Measurements from ENCODE around the gene RCSD1. TPM values are rescaled to one million over a fixed set of nuclear protein-coding genes. Genes with fewer than 3 reads are reported as not detected.
A peak's percentile ranks its signal among the peaks of the same experiment; 100 is the strongest.

Gene RCSD1
- total and polyA plus RNA-seq, 2 donors from 2014 or later, result 3.9 to 18.3 TPM

DNA sequence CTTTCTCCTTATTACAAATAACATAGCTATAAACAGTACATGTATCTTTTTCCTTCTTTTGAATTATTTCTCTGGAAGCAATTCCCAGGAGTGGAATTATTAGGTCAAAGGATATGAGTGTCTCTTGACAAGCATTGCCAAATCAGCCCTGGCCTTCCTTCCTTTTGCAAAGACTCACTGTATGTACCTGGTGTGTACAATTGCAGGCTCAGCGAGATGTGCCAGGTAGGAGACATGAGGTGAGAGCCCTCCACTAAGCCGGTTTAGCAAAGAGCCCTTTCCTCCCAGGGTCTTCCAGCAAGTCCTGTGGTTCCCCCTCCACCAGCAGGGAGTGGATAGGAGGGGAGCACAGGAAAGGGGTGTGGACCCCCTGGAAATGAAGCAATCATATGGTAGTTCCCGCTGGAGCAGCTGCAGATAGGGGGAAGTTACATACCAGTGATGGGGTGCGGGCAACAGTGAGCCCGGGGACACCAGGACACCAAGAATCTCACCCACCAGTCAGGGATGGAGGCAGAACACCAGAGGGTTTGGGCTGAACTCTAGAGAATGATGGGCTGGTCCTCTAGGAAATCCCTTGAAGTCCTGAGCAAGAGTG is 18.3 kb downstream of the RCSD1 start:
- H3K9me3 ChIP-seq (ENCODE audit: control insufficient read depth in 2 of 3, insufficient read depth in 1 of 3, low read length in 3 of 3), result no peaks in the 10 kb centered on the region
- TF ChIP-seq, protein P1, sequence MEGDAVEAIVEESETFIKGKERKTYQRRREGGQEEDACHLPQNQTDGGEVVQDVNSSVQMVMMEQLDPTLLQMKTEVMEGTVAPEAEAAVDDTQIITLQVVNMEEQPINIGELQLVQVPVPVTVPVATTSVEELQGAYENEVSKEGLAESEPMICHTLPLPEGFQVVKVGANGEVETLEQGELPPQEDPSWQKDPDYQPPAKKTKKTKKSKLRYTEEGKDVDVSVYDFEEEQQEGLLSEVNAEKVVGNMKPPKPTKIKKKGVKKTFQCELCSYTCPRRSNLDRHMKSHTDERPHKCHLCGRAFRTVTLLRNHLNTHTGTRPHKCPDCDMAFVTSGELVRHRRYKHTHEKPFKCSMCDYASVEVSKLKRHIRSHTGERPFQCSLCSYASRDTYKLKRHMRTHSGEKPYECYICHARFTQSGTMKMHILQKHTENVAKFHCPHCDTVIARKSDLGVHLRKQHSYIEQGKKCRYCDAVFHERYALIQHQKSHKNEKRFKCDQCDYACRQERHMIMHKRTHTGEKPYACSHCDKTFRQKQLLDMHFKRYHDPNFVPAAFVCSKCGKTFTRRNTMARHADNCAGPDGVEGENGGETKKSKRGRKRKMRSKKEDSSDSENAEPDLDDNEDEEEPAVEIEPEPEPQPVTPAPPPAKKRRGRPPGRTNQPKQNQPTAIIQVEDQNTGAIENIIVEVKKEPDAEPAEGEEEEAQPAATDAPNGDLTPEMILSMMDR (IDR thresholded peaks at IDR 0.05; ENCODE audit: borderline replicate concordance, extremely low read depth, insufficient read depth), result no peak
- no peak overlapping the region for H3K4me3 ChIP-seq (ENCODE audit: low read length in 3 of 3)
- no peaks in the 10 kb centered on the region for H3K36me3 ChIP-seq (ENCODE audit: control insufficient read depth in 2 of 3, insufficient read depth in 3 of 3, low read length in 3 of 3)
- DNase-seq (no peak), FAIRE-seq (no peak)
- peaks cover 0 to 8% (median 3%) of the 10 kb centered on the region in 3 donors for H3K4me1 ChIP-seq (ENCODE audit: control insufficient read depth in 2 of 3, insufficient read depth in 2 of 3, low read depth in 1 of 3, low read length in 3 of 3)
- no peak overlapping the region for H3K27ac ChIP-seq (ENCODE audit: low read depth in 2 of 2, low read length in 2 of 2)
- H3K9ac ChIP-seq (ENCODE audit: low read length in 3 of 3), result no peak overlapping the region
- no peaks in the 10 kb centered on the region for H3K27me3 ChIP-seq (ENCODE audit: control insufficient read depth, insufficient read depth, low read length)
- intact Hi-C loops (cut with DNase I), result no loop called here

DNA sequence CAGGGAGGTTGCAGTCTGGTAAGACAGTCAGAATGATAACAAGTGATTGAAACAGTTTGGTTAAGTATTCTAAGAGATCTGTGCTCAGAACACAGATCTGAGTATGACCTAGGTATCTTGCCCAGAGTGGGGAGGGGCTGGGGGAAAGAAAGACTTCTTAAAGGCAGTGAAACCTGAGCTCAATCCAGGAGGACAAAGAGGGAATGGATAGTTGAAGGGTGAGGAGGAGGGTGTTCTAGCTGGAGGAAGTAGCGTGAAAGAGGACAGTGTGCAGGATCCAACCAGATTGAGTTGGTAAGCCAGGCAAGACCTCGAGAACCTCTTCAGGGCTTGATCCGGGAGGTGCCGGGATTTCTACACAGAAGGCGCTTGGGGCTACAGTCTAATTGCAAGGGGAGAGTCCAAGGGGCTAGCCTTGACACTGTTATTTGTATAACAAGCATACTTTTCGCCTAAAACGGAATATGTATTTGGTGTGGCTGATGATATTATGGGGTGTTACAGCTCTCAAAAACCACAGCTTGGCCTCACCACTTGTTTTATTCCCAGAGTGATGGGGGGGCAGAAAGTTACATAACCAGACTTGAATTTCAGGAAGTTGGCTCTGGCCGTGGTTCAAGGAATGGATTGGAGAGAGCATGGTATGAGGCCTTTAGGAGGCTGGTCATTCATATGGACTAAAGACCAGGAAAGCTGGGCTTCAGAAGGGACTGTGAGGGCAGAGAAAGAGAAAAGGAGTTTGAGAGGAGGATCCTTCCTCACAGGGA is 19.1 kb downstream of the RCSD1 start:
- FAIRE-seq (no peak), DNase-seq (no peak)
- H3K9ac ChIP-seq (ENCODE audit: low read length in 3 of 3), result no peak overlapping the region
- intact Hi-C loops (cut with DNase I), result no loop called here
- TF ChIP-seq, protein P1 (IDR thresholded peaks at IDR 0.05; ENCODE audit: borderline replicate concordance, extremely low read depth, insufficient read depth), result no peak
- H3K27ac ChIP-seq (ENCODE audit: low read depth in 2 of 2, low read length in 2 of 2), result peak overlapping the region in 1 of 2 donors; percentile 36
- no peaks in the 10 kb centered on the region for H3K36me3 ChIP-seq (ENCODE audit: control insufficient read depth in 2 of 3, insufficient read depth in 3 of 3, low read length in 3 of 3)
- H3K27me3 ChIP-seq (ENCODE audit: control insufficient read depth, insufficient read depth, low read length), result no peaks in the 10 kb centered on the region
- peaks cover 0 to 8% (median 3%) of the 10 kb centered on the region in 3 donors for H3K4me1 ChIP-seq (ENCODE audit: control insufficient read depth in 2 of 3, insufficient read depth in 2 of 3, low read depth in 1 of 3, low read length in 3 of 3)
- H3K9me3 ChIP-seq (ENCODE audit: control insufficient read depth in 2 of 3, insufficient read depth in 1 of 3, low read length in 3 of 3), result no peaks in the 10 kb centered on the region
- H3K4me3 ChIP-seq (ENCODE audit: low read length in 3 of 3), result no peak overlapping the region

DNA sequence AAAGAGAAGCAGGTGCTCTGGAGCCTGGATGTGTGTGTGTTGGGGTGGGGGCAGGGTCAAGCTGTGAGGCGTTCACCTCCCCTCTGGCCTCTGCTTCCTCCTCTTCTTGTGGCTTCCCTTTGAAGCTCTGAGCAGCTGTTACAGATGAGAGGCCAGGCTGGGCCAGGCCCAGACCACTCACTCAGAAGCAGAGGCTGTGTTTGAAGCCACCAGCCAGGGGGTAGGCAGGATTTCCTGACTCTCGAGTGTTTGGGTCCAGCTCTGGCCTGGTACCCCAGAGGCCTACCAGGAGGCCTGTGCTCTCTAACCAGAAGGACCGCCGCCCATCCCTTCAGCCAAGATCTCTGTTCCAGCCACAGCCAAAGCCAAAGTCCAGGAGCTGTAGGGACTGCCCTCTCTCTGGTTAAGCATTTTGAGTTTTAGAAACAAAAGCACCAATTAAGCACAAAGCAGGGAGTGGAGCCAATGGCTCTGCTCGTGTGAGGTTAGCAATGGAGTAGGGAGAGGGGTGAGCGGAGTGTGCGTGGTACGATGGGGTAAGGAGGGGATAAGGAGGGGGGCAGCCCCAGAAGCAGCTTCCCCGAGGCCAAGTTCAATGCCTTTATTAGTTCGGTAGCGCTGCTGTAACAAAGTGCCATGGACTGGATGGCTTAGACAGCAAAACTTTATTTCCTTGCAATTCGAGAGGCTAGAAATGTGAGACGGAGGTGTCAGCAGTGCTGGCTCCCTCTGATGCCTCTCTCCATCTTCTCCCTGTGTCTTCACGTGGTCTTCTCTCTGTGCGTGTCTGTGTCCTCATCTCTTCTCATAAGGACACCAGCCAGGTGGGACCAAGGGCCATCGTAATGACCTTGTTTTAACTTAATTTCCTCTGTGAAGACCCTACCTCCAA is 20.5 kb downstream of the RCSD1 start:
- Histone ChIP-seq H3K4me3 (ENCODE audit: low read length in 3 of 3) (no peak overlapping the region), H3K27ac (ENCODE audit: low read depth in 2 of 2, low read length in 2 of 2) (no peak overlapping the region), H3K9me3 (ENCODE audit: control insufficient read depth in 2 of 3, insufficient read depth in 1 of 3, low read length in 3 of 3) (no peaks in the 10 kb centered on the region), H3K9ac (ENCODE audit: low read length in 3 of 3) (no peak overlapping the region), H3K4me1 (ENCODE audit: control insufficient read depth in 2 of 3, insufficient read depth in 2 of 3, low read depth in 1 of 3, low read length in 3 of 3) (peaks cover 0 to 11% (median 3%) of the 10 kb centered on the region in 3 donors), H3K36me3 (ENCODE audit: control insufficient read depth in 2 of 3, insufficient read depth in 3 of 3, low read length in 3 of 3) (no peaks in the 10 kb centered on the region), H3K27me3 (ENCODE audit: control insufficient read depth, insufficient read depth, low read length) (no peaks in the 10 kb centered on the region)
- TF ChIP-seq, protein P1 (IDR thresholded peaks at IDR 0.05; ENCODE audit: borderline replicate concordance, extremely low read depth, insufficient read depth), result no peak
- FAIRE-seq, result no peak
- no peak for DNase-seq
- intact Hi-C loops (cut with DNase I), result no loop called here

Data from kidney (tissue), 14 donors.